H9 (cell line): ENCODE data around the gene CLBA1. TPM values are rescaled to one million over a fixed set of nuclear protein-coding genes. Genes with fewer than 3 reads are reported as not detected.

Experiments used
- DNase-seq: peaks from one replicate; pipeline ENCODE4 v3.0.0-alpha.2; 2017
- H2AFZ ChIP-seq: one replicate; pipeline ENCODE4 v1.6.1; 2013; ENCODE audit warnings: mild to moderate bottlenecking, low read length, control low read depth, moderate library complexity
- H2AK5ac ChIP-seq: 2 replicates; pipeline ENCODE4 v1.6.1; 2013; ENCODE audit warnings: low read length, control low read depth, mixed read lengths; ENCODE audit not compliant: insufficient read length
- H2BK120ac ChIP-seq: one replicate; pipeline ENCODE4 v1.6.1; 2013; ENCODE audit warnings: low read depth, mild to moderate bottlenecking, low read length, control low read depth, inconsistent platforms; ENCODE audit not compliant: poor library complexity, severe bottlenecking
- H2BK12ac ChIP-seq: 2 replicates; pipeline ENCODE4 v1.6.1; 2013; ENCODE audit warnings: low read length, control low read depth, mixed read lengths, low read depth; ENCODE audit not compliant: insufficient read length
- H2BK15ac ChIP-seq: 2 replicates; pipeline ENCODE4 v1.6.1; 2013; ENCODE audit warnings: low read depth, low read length, control low read depth
- H2BK20ac ChIP-seq: one replicate; pipeline ENCODE4 v1.6.1; 2013; ENCODE audit warnings: low read depth, mild to moderate bottlenecking, low read length, control low read depth, inconsistent platforms; ENCODE audit not compliant: poor library complexity, severe bottlenecking
- H2BK5ac ChIP-seq: 2 replicates; pipeline ENCODE4 v1.6.1; 2013; ENCODE audit warnings: low read length, control low read depth, mixed read lengths; ENCODE audit not compliant: insufficient read length
- H3K14ac ChIP-seq: 2 replicates; pipeline ENCODE4 v1.6.1; 2013; ENCODE audit warnings: low read length, control low read depth; ENCODE audit not compliant: insufficient read depth
- H3K18ac ChIP-seq: 2 replicates; pipeline ENCODE4 v1.6.1; 2013; ENCODE audit warnings: low read depth, mild to moderate bottlenecking, mixed read lengths, low read length, control low read depth; ENCODE audit not compliant: insufficient read length
- H3K23ac ChIP-seq: 2 replicates; pipeline ENCODE4 v1.6.1; 2013; ENCODE audit warnings: low read length, control low read depth, mixed read lengths, low read depth; ENCODE audit not compliant: insufficient read length
- H3K23me2 ChIP-seq: 2 replicates; pipeline ENCODE4 v1.6.1; 2013; ENCODE audit warnings: low read depth, mild to moderate bottlenecking, mixed read lengths, low read length, control low read depth; ENCODE audit not compliant: insufficient read length, poor library complexity, severe bottlenecking
- H3K27ac ChIP-seq: 2 replicates; pipeline ENCODE4 v1.5.1; 2013; ENCODE audit warnings: low read length, control low read depth, mixed read lengths, low read depth; ENCODE audit not compliant: insufficient read length
- H3K27me3 ChIP-seq: 2 replicates; pipeline ENCODE4 v1.6.1; 2013; ENCODE audit warnings: low read length, control low read depth, inconsistent platforms; ENCODE audit not compliant: insufficient read depth
- H3K4ac ChIP-seq: 2 replicates; pipeline ENCODE4 v1.6.1; 2013; ENCODE audit warnings: low read depth, mild to moderate bottlenecking, control low read depth, inconsistent platforms, low read length, moderate library complexity
- H3K4me1 ChIP-seq: 2 replicates; pipeline ENCODE4 v1.6.1; 2013; ENCODE audit warnings: low read length, control low read depth, inconsistent platforms; ENCODE audit not compliant: insufficient read depth
- H3K4me2 ChIP-seq: 2 replicates; pipeline ENCODE4 v1.6.1; 2013; ENCODE audit warnings: low read length, control low read depth, mixed read lengths; ENCODE audit not compliant: insufficient read length, insufficient read depth
- H3K56ac ChIP-seq: 2 replicates; pipeline ENCODE4 v1.6.1; 2013; ENCODE audit warnings: low read depth, mild to moderate bottlenecking, mixed read lengths, low read length, control low read depth; ENCODE audit not compliant: insufficient read length
- H3K79me1 ChIP-seq: 2 replicates; pipeline ENCODE4 v1.6.1; 2013; ENCODE audit warnings: low read depth, mild to moderate bottlenecking, moderate library complexity, low read length, control low read depth, inconsistent platforms; ENCODE audit not compliant: insufficient read depth, poor library complexity, severe bottlenecking
- H3K79me2 ChIP-seq: 2 replicates; pipeline ENCODE4 v1.6.1; 2013; ENCODE audit warnings: low read length, control low read depth, inconsistent platforms; ENCODE audit not compliant: insufficient read depth
- H3K9ac ChIP-seq: 2 replicates; pipeline ENCODE4 v1.6.1; 2013; ENCODE audit warnings: low read length, control low read depth, mixed read lengths; ENCODE audit not compliant: insufficient read length; ENCODE audit errors: extremely low read depth
- H3K9me3 ChIP-seq: one replicate; pipeline ENCODE4 v1.6.1; 2013; ENCODE audit warnings: low read depth, low read length, inconsistent platforms; ENCODE audit not compliant: control insufficient read depth
- H3T11ph ChIP-seq: one replicate; pipeline ENCODE4 v1.6.1; 2013; ENCODE audit warnings: mild to moderate bottlenecking, low read length, control low read depth, inconsistent platforms
- H4K20me1 ChIP-seq: one replicate; pipeline ENCODE4 v1.6.1; 2013; ENCODE audit not compliant: control insufficient read depth, insufficient read length, insufficient read depth
- H4K5ac ChIP-seq: 2 replicates; pipeline ENCODE4 v1.6.1; 2013; ENCODE audit warnings: low read depth, mild to moderate bottlenecking, mixed read lengths, low read length, control low read depth; ENCODE audit not compliant: insufficient read length
- H4K8ac ChIP-seq: replicated peaks from 2 replicates; pipeline ENCODE4 v1.6.1; 2013; ENCODE audit warnings: low read length, control low read depth, mixed read lengths, low read depth; ENCODE audit not compliant: insufficient read length
- H4K91ac ChIP-seq: 2 replicates; pipeline ENCODE4 v1.6.1; 2013; ENCODE audit warnings: low read depth, mild to moderate bottlenecking, moderate library complexity, mixed read lengths, low read length, control low read depth; ENCODE audit not compliant: insufficient read length
- H3K27ac Mint-ChIP-seq, 3 experiments: 2 replicates in 2 of 3; 3 replicates in 1 of 3; pipeline ENCODE4 v1.8.0; 2020 to 2021; ENCODE audit warnings: mixed read lengths in 3 of 3, mild to moderate bottlenecking in 1 of 3, moderate library complexity in 1 of 3
- H3K27me3 Mint-ChIP-seq: 2 replicates; pipeline ENCODE4 v1.8.0; 2021; ENCODE audit warnings: low read depth, mild to moderate bottlenecking, moderate library complexity, mixed read lengths
- H3K36me3 Mint-ChIP-seq, 3 experiments: 2 replicates in 2 of 3; 3 replicates in 1 of 3; pipeline ENCODE4 v1.8.0; 2020 to 2021; ENCODE audit warnings: low read depth in 3 of 3, mixed read lengths in 3 of 3; ENCODE audit not compliant: insufficient read depth in 1 of 3
- H3K4me1 Mint-ChIP-seq, 2 experiments: 2 replicates each; pipeline ENCODE4 v1.8.0; 2020; ENCODE audit warnings: mixed read lengths in 2 of 2
- H3K4me3 Mint-ChIP-seq, 2 experiments: 2 replicates in 1 of 2; 3 replicates in 1 of 2; pipeline ENCODE4 v1.8.0; 2020 to 2021; ENCODE audit warnings: mild to moderate bottlenecking in 2 of 2, mixed read lengths in 2 of 2, moderate library complexity in 1 of 2
- H3K9me3 Mint-ChIP-seq, 2 experiments: 2 replicates in 1 of 2; 3 replicates in 1 of 2; pipeline ENCODE4 v1.8.0; 2020; ENCODE audit warnings: mild to moderate bottlenecking in 2 of 2, mixed read lengths in 2 of 2, moderate library complexity in 1 of 2
- CTCF ChIP-seq: fragments of 200-600 bp; sonication (generic); conservative IDR thresholded peaks from 3 replicates; pipeline ENCODE4 v1.8.0; 2021; ENCODE audit warnings: antibody characterized with exemption, mild to moderate bottlenecking
- WGBS: extraction: QIAGEN DNeasy Blood & Tissue Kit; methylation state at CpG from one replicate; pipeline ENCODE4 v1.1.7; 2013; ENCODE audit warnings: missing lambda C conversion rate, low lambda C conversion rate, mixed read lengths; ENCODE audit not compliant: insufficient read length; ENCODE audit errors: extremely low coverage; 5-methylcytosine and 5-hydroxymethylcytosine counted together
- total RNA-seq: library from RNA; stranded (reverse); gene quantifications from 2 replicates; pipeline ENCODE4 v1.2.1, GENCODE V29; 2021

CLBA1 gene
- total RNA-seq, 1 experiment from 2014 or later = 2.4 TPM

- no peak overlapping the region for H4K91ac ChIP-seq
- H3K9me3 Mint-ChIP-seq = peaks cover 0 to 6% of the 10 kb centered on the region in 2 experiments; a peak in 2 of 5 replicates
- no peaks in the 10 kb centered on the region for H4K20me1 ChIP-seq
- H3K79me1 ChIP-seq = no peaks in the 10 kb centered on the region
- no peak overlapping the region for H3K18ac ChIP-seq
- DNase-seq = no peak
- no peak overlapping the region for H3K4me2 ChIP-seq
- WGBS = no CpG with 5 or more reads among the region's 1 CpG
- no peak overlapping the region for H3K4ac ChIP-seq
- no peak overlapping the region for H3K14ac ChIP-seq
- H3K79me2 ChIP-seq = no peaks in the 10 kb centered on the region
- H3K27ac Mint-ChIP-seq = no peak overlapping the region
- H3K36me3 Mint-ChIP-seq = no peaks in the 10 kb centered on the region
- no peak overlapping the region for H2AK5ac ChIP-seq
- H2AFZ ChIP-seq = no peak overlapping the region
- H4K8ac ChIP-seq = no peak overlapping the region
- H3K27ac ChIP-seq = no peak overlapping the region
- no peak overlapping the region for H3K9ac ChIP-seq
- H3K4me1 Mint-ChIP-seq = peaks cover 0 to 7% of the 10 kb centered on the region in 2 experiments; a peak in 2 of 4 replicates
- H3K4me1 ChIP-seq = no peaks in the 10 kb centered on the region
- H2BK15ac ChIP-seq = no peak overlapping the region
- H3K4me3 Mint-ChIP-seq = no peak overlapping the region
- no peak overlapping the region for H2BK120ac ChIP-seq
- no peaks in the 10 kb centered on the region for H3K23me2 ChIP-seq
- H3K27me3 ChIP-seq = peaks cover 10% of the 10 kb centered on the region; the same call in 1 of the 2 replicates
- no peak overlapping the region for H2BK20ac ChIP-seq
- TF ChIP-seq CTCF = no peak
- H2BK5ac ChIP-seq = no peak overlapping the region
- no peak overlapping the region for H3K56ac ChIP-seq
- no peaks in the 10 kb centered on the region for H3K9me3 ChIP-seq
- H3K23ac ChIP-seq = no peak overlapping the region
- no peak overlapping the region for H4K5ac ChIP-seq
- H3K27me3 Mint-ChIP-seq = peaks cover 73% of the 10 kb centered on the region
- no peak overlapping the region for H3T11ph ChIP-seq
- H2BK12ac ChIP-seq = no peak overlapping the region
These were observed 46.6 kb upstream of the CLBA1 start for GRCh38 chr14:104938960-104939359.
